Stimulated activated naive CD4-positive, alpha-beta T cell (primary cell): ENCODE results near the gene ARHGEF18.
"Not testable (repeated sequence)": the region's sequence is repeated elsewhere in the genome, so short reads cannot be mapped to it uniquely, and the experiment has no call there.

Experiments
- DNase-seq, 6 experiments: peaks; one replicate each; lab custom pipeline; 2025; lab: John Stamatoyannopoulos, UW

The ARHGEF18 gene

GRCh38 chr19:7348587-7349230 is at the start of gene ARHGEF18:
ARHGEF18 (plus strand) TSS chr19:7348937; CDS start chr19:7362891, 13,954 bp downstream.
- DNase-seq: peak; percentile 38 to 85 (median 72)

- no peak for DNase-seq
Measured at GRCh38 chr19:7301525-7301924, 47.2 kb upstream of the ARHGEF18 start.

GRCh38 chr19:7303470-7303869 is 45.3 kb upstream of the ARHGEF18 start:
- no peak for DNase-seq

GRCh38 chr19:7304200-7304599 is 44.5 kb upstream of the ARHGEF18 start:
- DNase-seq: no peak

GRCh38 chr19:7307590-7308218 is 41.0 kb upstream of the ARHGEF18 start:
- no peak for DNase-seq

GRCh38 chr19:7308327-7308726 is 40.4 kb upstream of the ARHGEF18 start:
- DNase-seq: not testable (repeated sequence)

GRCh38 chr19:7311911-7312310 is 36.8 kb upstream of the ARHGEF18 start:
- no peak for DNase-seq

- DNase-seq: no peak
Measured at GRCh38 chr19:7312816-7313215, 35.9 kb upstream of the ARHGEF18 start.

GRCh38 chr19:7318176-7318575 is 30.6 kb upstream of the ARHGEF18 start:
- DNase-seq: no peak

- DNase-seq: peak in 2 of 6 experiments; percentile 15 to 24
Measured at GRCh38 chr19:7326105-7326877, 22.4 kb upstream of the ARHGEF18 start.

- no peak for DNase-seq
Measured at GRCh38 chr19:7327802-7328201, 20.9 kb upstream of the ARHGEF18 start.

- DNase-seq: peak in 1 of 6 experiments; percentile 8
Measured at GRCh38 chr19:7328647-7329046, 20.1 kb upstream of the ARHGEF18 start.

- DNase-seq: no peak
Measured at GRCh38 chr19:7331446-7331845, 17.3 kb upstream of the ARHGEF18 start.

GRCh38 chr19:7333198-7334118 is 15.3 kb upstream of the ARHGEF18 start:
- DNase-seq: no peak

GRCh38 chr19:7336321-7336973 is 12.3 kb upstream of the ARHGEF18 start:
- no peak for DNase-seq

GRCh38 chr19:7337380-7338194 is 11.2 kb upstream of the ARHGEF18 start:
- DNase-seq: no peak

GRCh38 chr19:7340959-7341837 is 7.5 kb upstream of the ARHGEF18 start:
- peak; percentile 54 to 87 (median 78) for DNase-seq

- DNase-seq: no peak
Measured at GRCh38 chr19:7342143-7342542, 6.6 kb upstream of the ARHGEF18 start.

- peak in 1 of 6 experiments; percentile 11 for DNase-seq
Measured at GRCh38 chr19:7346488-7346971, 2.2 kb upstream of the ARHGEF18 start.
